Keratinocyte (primary cell): ENCODE measurements around the gene POMT1. TPM values are rescaled to one million over a fixed set of nuclear protein-coding genes. Genes with fewer than 3 reads are reported as not detected.

Experiments
- DNase-seq: peaks from one replicate; pipeline ENCODE4 v3.0.0-alpha.2; 2011; ENCODE audit warnings: low read depth, missing footprints, low spot score
- FAIRE-seq: peaks from 2 replicates; lab custom pipeline; 2011; peaks lifted over from hg19 to GRCh38; lab: Jason Lieb, UNC
- H2AFZ ChIP-seq: 2 replicates; pipeline ENCODE4 v1.6.0; 2012; ENCODE audit warnings: low read length, control low read depth, inconsistent platforms; ENCODE audit not compliant: control insufficient read depth
- H3K27ac ChIP-seq: 2 replicates; pipeline ENCODE4 v1.5.1; 2011; ENCODE audit warnings: low read length; ENCODE audit not compliant: control insufficient read depth, insufficient read depth
- H3K27me3 ChIP-seq: 3 replicates; pipeline ENCODE4 v1.6.0; 2011; ENCODE audit warnings: low read length; ENCODE audit not compliant: control insufficient read depth, insufficient read depth; ENCODE audit errors: extremely low read depth
- H3K36me3 ChIP-seq, 2 experiments: 2 replicates in 1 of 2; 3 replicates in 1 of 2; pipeline ENCODE4 v1.5.1; 2011; ENCODE audit warnings: low read length in 2 of 2, mild to moderate bottlenecking in 1 of 2; ENCODE audit not compliant: control insufficient read depth in 2 of 2, insufficient read depth in 2 of 2; ENCODE audit errors: extremely low read depth in 1 of 2
- H3K4me1 ChIP-seq: 3 replicates; pipeline ENCODE4 v1.5.1; 2011; ENCODE audit warnings: low read length; ENCODE audit not compliant: control insufficient read depth, insufficient read depth; ENCODE audit errors: extremely low read depth
- H3K4me2 ChIP-seq: 3 replicates; pipeline ENCODE4 v1.6.0; 2011; ENCODE audit warnings: low read depth, low read length; ENCODE audit not compliant: control insufficient read depth, insufficient read depth; ENCODE audit errors: extremely low read depth
- H3K4me3 ChIP-seq, 3 experiments: fragments of 200-600 bp in 1 of 3; sonication (generic) in 1 of 3; 2 replicates in 2 of 3; 3 replicates in 1 of 3; pipeline ENCODE4 v1.5.1; 2011 to 2016; ENCODE audit warnings: low read length in 3 of 3, mild to moderate bottlenecking in 3 of 3, control low read depth in 2 of 3, inconsistent platforms in 1 of 3, low read depth in 1 of 3, mixed read lengths in 1 of 3, mixed run types in 1 of 3, moderate library complexity in 1 of 3; ENCODE audit not compliant: control insufficient read depth in 2 of 3, insufficient read depth in 2 of 3; ENCODE audit errors: extremely low read depth in 1 of 3
- H3K79me2 ChIP-seq: 2 replicates; pipeline ENCODE4 v1.6.0; 2012; ENCODE audit warnings: low read length; ENCODE audit not compliant: control insufficient read depth, insufficient read depth
- H3K9ac ChIP-seq: 3 replicates; pipeline ENCODE4 v1.6.0; 2011; ENCODE audit warnings: low read length; ENCODE audit not compliant: control insufficient read depth, insufficient read depth; ENCODE audit errors: extremely low read depth
- H3K9me1 ChIP-seq: 3 replicates; pipeline ENCODE4 v1.6.0; 2011; ENCODE audit warnings: low read length; ENCODE audit not compliant: control insufficient read depth, insufficient read depth; ENCODE audit errors: extremely low read depth
- H3K9me3 ChIP-seq: 2 replicates; pipeline ENCODE4 v1.5.1; 2012; ENCODE audit warnings: low read depth, low read length; ENCODE audit not compliant: control insufficient read depth
- H4K20me1 ChIP-seq: 3 replicates; pipeline ENCODE4 v1.6.0; 2011; ENCODE audit warnings: low read length; ENCODE audit not compliant: control insufficient read depth, insufficient read depth; ENCODE audit errors: extremely low read depth
- CTCF ChIP-seq, 3 experiments: IDR thresholded peaks in 1 of 3; conservative IDR thresholded peaks in 1 of 3; optimal IDR thresholded peaks in 1 of 3; 2 replicates in 2 of 3; 3 replicates in 1 of 3; pipeline versions ENCODE3 to v1.5.1; 2011; ENCODE audit warnings: low read length in 3 of 3, mild to moderate bottlenecking in 3 of 3, moderate library complexity in 2 of 3, control low read depth in 1 of 3, inconsistent platforms in 1 of 3; ENCODE audit not compliant: insufficient read depth in 2 of 3; ENCODE audit errors: extremely low read depth in 1 of 3
- EZH2 ChIP-seq: IDR thresholded peaks from one replicate; pipeline ENCODE4 v1.6.1; 2012; ENCODE audit warnings: inconsistent platforms, mild to moderate bottlenecking, low read length, moderate library complexity
- dilution Hi-C: fragments of 300-500 bp; cut with MboI; formaldehyde crosslinking; loops from one replicate; pipeline ENCODE4 v1.7.0; 2020; ENCODE audit warnings: low sequenced_read_pairs; ENCODE audit not compliant: extremely low pct_ligation_motif_present
- polyA plus RNA-seq, 5 experiments: library from polyadenylated mRNA; depleted of rRNA in 3 of 5; stranded (reverse) in 3 of 5; stranded (forward) in 1 of 5; unstranded in 1 of 5; fragments of >200 nt; gene quantifications; 1 replicate in 1 of 5; 2 replicates in 3 of 5; 3 replicates in 1 of 5; pipeline versions ENCODE4 v1.2.1 to v1.2.3, GENCODE V29; 2011 to 2012; ENCODE audit warnings: missing spikeins in 2 of 5, low read depth in 1 of 5, low replicate concordance in 1 of 5

Gene POMT1
- polyA plus RNA-seq, 1 donor (not counting 4 experiments of a cell fraction or from before 2014, with no cell fraction given), result 10.3 TPM

GRCh38 chr9:131524665-131525315 is 22.1 kb downstream of the POMT1 start:
- Histone ChIP-seq H2AFZ (no peak overlapping the region), H3K27ac (no peak overlapping the region), H3K4me1 (peaks cover under 1% of the 10 kb centered on the region), H3K27me3 (no peaks in the 10 kb centered on the region), H3K79me2 (peaks cover under 1% of the 10 kb centered on the region), H3K9ac (no peak overlapping the region), H3K4me2 (no peak overlapping the region), H3K9me1 (no peaks in the 10 kb centered on the region), H3K4me3 (no peak overlapping the region), H3K36me3 (peaks cover 38 to 40% of the 10 kb centered on the region in 2 experiments), H3K9me3 (no peaks in the 10 kb centered on the region), H4K20me1 (peaks cover 4% of the 10 kb centered on the region)
- TF ChIP-seq CTCF (optimal IDR thresholded peaks at IDR 0.05 in 1 of 3, IDR thresholded peaks at IDR 0.05 in 1 of 3, conservative IDR thresholded peaks at IDR 0.05 in 1 of 3; ENCODE audit: extremely low read depth in 1 of 3, insufficient read depth in 2 of 3, low read length in 3 of 3) (no peak), EZH2 (no peak)
- FAIRE-seq (no peak), DNase-seq (no peak)
- dilution Hi-C loops, result no loop called here

DNA sequence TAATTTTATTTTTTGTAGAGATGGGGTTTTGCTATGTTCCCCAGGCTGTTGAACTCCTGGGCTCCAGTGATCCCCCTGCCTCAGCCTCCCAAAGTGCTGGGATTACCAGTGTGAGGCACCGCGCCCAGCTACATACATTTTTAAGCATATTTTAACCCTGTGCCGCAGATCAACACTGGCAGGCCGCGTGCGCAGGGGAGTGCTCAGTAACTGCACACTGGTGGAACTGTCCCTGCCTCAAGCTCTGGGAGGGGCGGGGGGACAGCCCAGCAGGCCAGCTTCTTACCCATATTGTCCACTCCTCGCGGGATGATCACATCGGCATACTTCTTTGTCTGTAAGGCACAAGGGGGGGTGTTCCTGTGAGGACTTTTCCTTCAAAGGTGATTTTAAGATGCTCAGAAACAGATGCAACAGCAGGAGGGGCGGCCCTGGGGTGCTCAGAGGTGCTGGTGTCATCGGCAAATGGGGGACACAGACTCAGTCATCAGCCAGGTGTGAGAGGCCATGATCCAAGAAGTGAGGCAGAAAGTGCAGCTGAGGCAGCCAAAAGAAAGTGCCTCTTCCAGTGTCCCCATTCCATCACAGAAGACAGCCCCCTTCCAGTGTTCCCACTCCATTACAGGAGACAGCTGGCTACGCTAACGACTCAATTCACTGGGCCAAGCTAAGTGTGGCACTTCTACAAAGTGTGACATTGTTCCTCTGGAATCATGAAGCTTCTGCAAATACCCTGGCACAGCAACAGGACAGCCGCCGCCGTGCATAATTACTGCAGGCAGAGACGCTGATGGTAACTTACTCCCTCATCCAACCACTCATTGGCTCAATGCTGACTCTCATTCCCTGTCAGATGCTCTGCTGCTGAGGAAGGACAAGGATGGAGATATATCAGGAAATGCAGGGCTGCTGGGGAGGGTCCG is 23.2 kb downstream of the POMT1 start:
- H3K4me1 ChIP-seq, result peaks cover 7% of the 10 kb centered on the region
- no peaks in the 10 kb centered on the region for H3K9me1 ChIP-seq
- no peak overlapping the region for H3K9ac ChIP-seq
- H3K27ac ChIP-seq, result no peak overlapping the region
- H4K20me1 ChIP-seq, result peaks cover 4% of the 10 kb centered on the region
- H3K27me3 ChIP-seq, result no peaks in the 10 kb centered on the region
- H3K4me2 ChIP-seq, result no peak overlapping the region
- DNase-seq (no peak), FAIRE-seq (no peak)
- H3K79me2 ChIP-seq, result peaks cover 8% of the 10 kb centered on the region
- H3K4me3 ChIP-seq, result no peak overlapping the region
- no peaks in the 10 kb centered on the region for H3K9me3 ChIP-seq
- dilution Hi-C loops, result no loop called here
- peaks cover 31 to 39% of the 10 kb centered on the region in 2 experiments for H3K36me3 ChIP-seq
- no peak for TF ChIP-seq CTCF (optimal IDR thresholded peaks at IDR 0.05 in 1 of 3, IDR thresholded peaks at IDR 0.05 in 1 of 3, conservative IDR thresholded peaks at IDR 0.05 in 1 of 3; ENCODE audit: extremely low read depth in 1 of 3, insufficient read depth in 2 of 3, low read length in 3 of 3)
- no peak for TF ChIP-seq EZH2
- no peak overlapping the region for H2AFZ ChIP-seq
